ENCODE results near the gene ABO.

DNA sequence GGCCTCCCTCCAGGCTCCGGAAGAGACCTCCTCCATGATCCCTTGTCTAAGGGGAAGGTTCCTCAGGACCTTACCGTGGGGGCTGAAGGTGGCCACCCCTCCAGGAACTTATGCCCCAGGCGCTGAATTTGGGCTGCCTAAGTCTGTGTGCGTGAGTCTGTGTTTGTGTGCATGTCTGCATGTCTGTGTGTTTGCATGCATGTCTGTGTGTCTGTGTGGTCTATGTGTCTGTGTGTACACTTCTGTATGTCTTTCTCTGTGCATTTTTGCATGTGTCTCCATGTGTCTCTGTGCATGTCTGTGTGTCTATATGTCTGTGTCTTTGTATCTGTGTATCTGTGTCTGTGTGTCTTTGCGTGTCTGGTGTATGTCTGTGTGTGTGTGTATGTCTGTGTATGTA, 20.5 kb downstream of the ABO start:
- TF ChIP-seq TBP (IDR thresholded peaks at IDR 0.05; ENCODE audit: low read depth, low read length) (no peak), CHD2 (IDR thresholded peaks at IDR 0.05; ENCODE audit: low read length) (no peak), SIN3A (conservative IDR thresholded peaks at IDR 0.05 in 1 of 2, IDR thresholded peaks at IDR 0.05 in 1 of 2; ENCODE audit: low read depth in 1 of 2, low read length in 2 of 2) (no peak), TAF1 (IDR thresholded peaks at IDR 0.05; ENCODE audit: low read depth, low read length) (no peak), GABPA (IDR thresholded peaks at IDR 0.05; ENCODE audit: borderline replicate concordance, insufficient read depth, low read length) (no peak), POLR2AphosphoS5 (IDR thresholded peaks at IDR 0.05; ENCODE audit: low read depth, low read length) (no peak), BCL11A (IDR thresholded peaks at IDR 0.05; ENCODE audit: low read depth in 2 of 2, low read length in 2 of 2) (no peak), JUND (IDR thresholded peaks at IDR 0.05; ENCODE audit: low read length) (no peak)
- TF ChIP-seq, protein P1, sequence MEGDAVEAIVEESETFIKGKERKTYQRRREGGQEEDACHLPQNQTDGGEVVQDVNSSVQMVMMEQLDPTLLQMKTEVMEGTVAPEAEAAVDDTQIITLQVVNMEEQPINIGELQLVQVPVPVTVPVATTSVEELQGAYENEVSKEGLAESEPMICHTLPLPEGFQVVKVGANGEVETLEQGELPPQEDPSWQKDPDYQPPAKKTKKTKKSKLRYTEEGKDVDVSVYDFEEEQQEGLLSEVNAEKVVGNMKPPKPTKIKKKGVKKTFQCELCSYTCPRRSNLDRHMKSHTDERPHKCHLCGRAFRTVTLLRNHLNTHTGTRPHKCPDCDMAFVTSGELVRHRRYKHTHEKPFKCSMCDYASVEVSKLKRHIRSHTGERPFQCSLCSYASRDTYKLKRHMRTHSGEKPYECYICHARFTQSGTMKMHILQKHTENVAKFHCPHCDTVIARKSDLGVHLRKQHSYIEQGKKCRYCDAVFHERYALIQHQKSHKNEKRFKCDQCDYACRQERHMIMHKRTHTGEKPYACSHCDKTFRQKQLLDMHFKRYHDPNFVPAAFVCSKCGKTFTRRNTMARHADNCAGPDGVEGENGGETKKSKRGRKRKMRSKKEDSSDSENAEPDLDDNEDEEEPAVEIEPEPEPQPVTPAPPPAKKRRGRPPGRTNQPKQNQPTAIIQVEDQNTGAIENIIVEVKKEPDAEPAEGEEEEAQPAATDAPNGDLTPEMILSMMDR (IDR thresholded peaks at IDR 0.05; ENCODE audit: control extremely low read depth in 1 of 3, insufficient read depth in 1 of 3, low read depth in 1 of 3, low read length in 3 of 3), result no peak
